OCI-LY7 (cell line): ENCODE measurements around the gene DIP2A.

Experiments used
- EZH2phosphoT487 ChIP-seq: fragments of 200-600 bp; sonication (generic); IDR thresholded peaks from 2 replicates; pipeline ENCODE4 v1.6.1; 2018; ENCODE audit warnings: low read depth, borderline replicate concordance, mild to moderate bottlenecking, mixed run types, antibody characterized with exemption, low read length, moderate library complexity, mixed read lengths
- TF ChIP-seq, protein P1 (sequence below): fragments of 200-600 bp; sonication (generic); conservative IDR thresholded peaks from 2 replicates; pipeline ENCODE4 v1.5.1; 2014; ENCODE audit warnings: mild to moderate bottlenecking, antibody characterized with exemption, low read length, moderate library complexity, mixed read lengths

DNA sequence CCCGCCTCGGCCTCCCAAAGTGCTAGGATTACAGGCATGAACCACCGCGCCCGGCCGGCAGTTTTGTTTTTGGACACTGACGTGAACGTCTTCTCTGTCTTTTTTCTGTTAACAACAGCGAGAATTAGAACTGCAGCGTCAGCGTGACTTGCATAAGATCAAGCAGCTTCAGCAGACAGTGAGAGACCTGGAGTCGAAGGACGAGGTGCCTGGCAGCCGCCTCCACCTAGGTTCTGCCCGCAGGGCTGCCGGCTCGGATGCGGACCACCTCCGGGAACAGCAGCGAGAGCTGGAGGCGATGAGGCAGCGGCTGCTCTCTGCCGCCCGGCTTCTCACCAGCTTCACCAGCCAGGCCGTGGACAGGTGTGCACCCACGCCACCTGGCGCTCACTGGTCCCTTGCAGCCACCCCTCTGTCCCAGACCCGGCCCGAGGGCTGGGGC, 22.9 kb upstream of the DIP2A start:
- no peak for TF ChIP-seq EZH2phosphoT487
- TF ChIP-seq, protein P1, sequence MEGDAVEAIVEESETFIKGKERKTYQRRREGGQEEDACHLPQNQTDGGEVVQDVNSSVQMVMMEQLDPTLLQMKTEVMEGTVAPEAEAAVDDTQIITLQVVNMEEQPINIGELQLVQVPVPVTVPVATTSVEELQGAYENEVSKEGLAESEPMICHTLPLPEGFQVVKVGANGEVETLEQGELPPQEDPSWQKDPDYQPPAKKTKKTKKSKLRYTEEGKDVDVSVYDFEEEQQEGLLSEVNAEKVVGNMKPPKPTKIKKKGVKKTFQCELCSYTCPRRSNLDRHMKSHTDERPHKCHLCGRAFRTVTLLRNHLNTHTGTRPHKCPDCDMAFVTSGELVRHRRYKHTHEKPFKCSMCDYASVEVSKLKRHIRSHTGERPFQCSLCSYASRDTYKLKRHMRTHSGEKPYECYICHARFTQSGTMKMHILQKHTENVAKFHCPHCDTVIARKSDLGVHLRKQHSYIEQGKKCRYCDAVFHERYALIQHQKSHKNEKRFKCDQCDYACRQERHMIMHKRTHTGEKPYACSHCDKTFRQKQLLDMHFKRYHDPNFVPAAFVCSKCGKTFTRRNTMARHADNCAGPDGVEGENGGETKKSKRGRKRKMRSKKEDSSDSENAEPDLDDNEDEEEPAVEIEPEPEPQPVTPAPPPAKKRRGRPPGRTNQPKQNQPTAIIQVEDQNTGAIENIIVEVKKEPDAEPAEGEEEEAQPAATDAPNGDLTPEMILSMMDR, result no peak
